Tibial nerve (tissue), 4 donors: ENCODE data around the gene ANOS1. TPM values are rescaled to one million over a fixed set of nuclear protein-coding genes. Genes with fewer than 3 reads are reported as not detected.
"Not testable (repeated sequence)": the region's sequence is repeated elsewhere in the genome, so short reads cannot be mapped to it uniquely, and the experiment has no call there.

Source experiments
- DNase-seq, 2 donors: peaks; one replicate each; pipeline ENCODE4 v3.0.0-alpha.2; 2019; ENCODE audit warnings: low spot score in 2 of 2
- H3K27ac ChIP-seq, 4 donors: fragments of 200-600 bp; sonication (generic) in 3 of 4; one replicate each; pipeline ENCODE4 v1.5.1; 2017 to 2019; ENCODE audit warnings: mild to moderate bottlenecking in 1 of 4
- H3K27me3 ChIP-seq, 2 donors: fragments of 200-600 bp; sonication (generic) in 1 of 2; one replicate each; pipeline versions ENCODE4 v1.5.1 to v1.6.0; 2017 to 2019
- H3K36me3 ChIP-seq, 3 donors: fragments of 200-600 bp; sonication (generic); one replicate each; pipeline ENCODE4 v1.5.1; 2018 to 2019
- H3K4me1 ChIP-seq, 4 donors: fragments of 200-600 bp; sonication (generic) in 3 of 4; one replicate each; pipeline ENCODE4 v1.5.1; 2017 to 2019
- H3K4me3 ChIP-seq, 4 donors: fragments of 200-600 bp; sonication (generic) in 3 of 4; one replicate each; pipeline ENCODE4 v1.5.1; 2017 to 2019; ENCODE audit warnings: mild to moderate bottlenecking in 1 of 4, moderate library complexity in 1 of 4
- H3K9me3 ChIP-seq, 4 donors: fragments of 200-600 bp; sonication (generic) in 3 of 4; one replicate each; pipeline ENCODE4 v1.5.1; 2017 to 2019
- EP300 ChIP-seq, 2 donors: sonication (generic); formaldehyde crosslinking; IDR thresholded peaks; one replicate each; pipeline ENCODE4 v1.6.1; 2017; ENCODE audit warnings: antibody characterized with exemption in 2 of 2, mild to moderate bottlenecking in 1 of 2
- POLR2A ChIP-seq, 2 donors: fragments of 450-650 bp; IDR thresholded peaks; one replicate each; pipeline ENCODE4 v1.6.1; 2017; ENCODE audit warnings: antibody characterized with exemption in 2 of 2, mild to moderate bottlenecking in 2 of 2, moderate library complexity in 2 of 2
- WGBS, 2 donors: methylation state at CpG; one replicate each; pipeline ENCODE4 v1.1.5; 2018; 5-methylcytosine and 5-hydroxymethylcytosine counted together
- total RNA-seq, 4 donors: library from RNA; depleted of rRNA; stranded (reverse); fragments of >200 nt; gene quantifications; one replicate each; pipeline ENCODE4 v1.1.0, GENCODE V29; 2016
- TF ChIP-seq, protein P1 (sequence below), 5 experiments: fragments of 200-600 bp in 3 of 5; fragments of 450-650 bp in 2 of 5; sonication (generic) in 3 of 5; IDR thresholded peaks; one replicate each; pipeline ENCODE4 v1.5.1; 2016 to 2019; ENCODE audit warnings: antibody characterized with exemption in 5 of 5, mild to moderate bottlenecking in 3 of 5, moderate library complexity in 2 of 5

Gene ANOS1
- total RNA-seq, 4 donors from 2014 or later: 7.5 to 14.4 (median 10.9) TPM

DNA sequence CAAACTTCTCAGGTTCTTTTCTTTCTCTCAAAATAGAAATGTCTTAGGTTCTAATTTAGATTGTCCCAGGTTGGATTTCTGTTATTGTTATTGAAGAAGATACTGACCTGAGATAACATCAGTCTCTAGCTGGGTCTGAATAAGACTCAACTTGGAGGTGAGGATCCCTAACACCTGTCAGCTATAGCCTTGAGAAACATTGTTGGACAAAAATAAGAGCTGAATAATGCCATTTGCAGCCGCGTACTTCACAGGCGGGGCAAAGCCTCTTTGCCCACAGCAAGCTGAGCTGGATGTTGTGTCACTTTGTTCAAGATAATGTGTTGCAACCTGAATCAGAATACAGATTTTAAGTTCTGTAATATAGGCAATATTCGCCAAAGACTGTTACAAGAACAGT lies 231.7 kb downstream of the ANOS1 start:
- H3K36me3 ChIP-seq: no peaks in the 10 kb centered on the region
- no peaks in the 10 kb centered on the region for H3K4me1 ChIP-seq
- no peak overlapping the region for H3K27ac ChIP-seq
- H3K4me3 ChIP-seq: no peak overlapping the region
- WGBS, 2 donors: 96 to 97% methylated on average over 4 of the region's 4 CpGs
- H3K9me3 ChIP-seq: no peaks in the 10 kb centered on the region
- H3K27me3 ChIP-seq: no peaks in the 10 kb centered on the region
- DNase-seq: no peak
- TF ChIP-seq EP300 (IDR thresholded peaks at IDR 0.05) (no peak), POLR2A (IDR thresholded peaks at IDR 0.05) (no peak)
- TF ChIP-seq, protein P1, sequence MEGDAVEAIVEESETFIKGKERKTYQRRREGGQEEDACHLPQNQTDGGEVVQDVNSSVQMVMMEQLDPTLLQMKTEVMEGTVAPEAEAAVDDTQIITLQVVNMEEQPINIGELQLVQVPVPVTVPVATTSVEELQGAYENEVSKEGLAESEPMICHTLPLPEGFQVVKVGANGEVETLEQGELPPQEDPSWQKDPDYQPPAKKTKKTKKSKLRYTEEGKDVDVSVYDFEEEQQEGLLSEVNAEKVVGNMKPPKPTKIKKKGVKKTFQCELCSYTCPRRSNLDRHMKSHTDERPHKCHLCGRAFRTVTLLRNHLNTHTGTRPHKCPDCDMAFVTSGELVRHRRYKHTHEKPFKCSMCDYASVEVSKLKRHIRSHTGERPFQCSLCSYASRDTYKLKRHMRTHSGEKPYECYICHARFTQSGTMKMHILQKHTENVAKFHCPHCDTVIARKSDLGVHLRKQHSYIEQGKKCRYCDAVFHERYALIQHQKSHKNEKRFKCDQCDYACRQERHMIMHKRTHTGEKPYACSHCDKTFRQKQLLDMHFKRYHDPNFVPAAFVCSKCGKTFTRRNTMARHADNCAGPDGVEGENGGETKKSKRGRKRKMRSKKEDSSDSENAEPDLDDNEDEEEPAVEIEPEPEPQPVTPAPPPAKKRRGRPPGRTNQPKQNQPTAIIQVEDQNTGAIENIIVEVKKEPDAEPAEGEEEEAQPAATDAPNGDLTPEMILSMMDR (IDR thresholded peaks at IDR 0.05): no peak

DNA sequence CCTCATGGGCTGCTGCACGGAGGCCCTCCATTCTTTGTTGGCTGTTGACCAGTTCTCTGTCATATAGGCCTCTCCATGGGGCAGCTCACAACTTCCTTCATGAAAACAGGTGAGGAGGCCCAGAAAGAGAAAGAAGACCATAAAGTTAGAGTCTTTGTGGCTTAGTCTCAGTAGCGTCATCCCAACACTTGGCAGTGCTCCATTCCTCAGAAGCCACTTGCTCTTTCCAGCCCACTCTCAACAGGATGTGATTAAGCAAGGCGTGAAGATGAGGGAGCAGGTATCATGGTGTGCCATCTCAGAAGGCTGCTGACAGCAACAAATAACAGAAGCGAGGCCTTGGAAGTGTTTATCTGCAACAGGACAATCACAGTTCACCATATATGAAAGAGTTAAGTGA lies 236.9 kb downstream of the ANOS1 start:
- H3K27ac ChIP-seq, H3K27me3 ChIP-seq, H3K4me1 ChIP-seq, H3K4me3 ChIP-seq, H3K9me3 ChIP-seq, DNase-seq, H3K36me3 ChIP-seq: not testable (repeated sequence)
- 82 to 95% methylated on average over 4 of the region's 4 CpGs for WGBS, 2 donors

DNA sequence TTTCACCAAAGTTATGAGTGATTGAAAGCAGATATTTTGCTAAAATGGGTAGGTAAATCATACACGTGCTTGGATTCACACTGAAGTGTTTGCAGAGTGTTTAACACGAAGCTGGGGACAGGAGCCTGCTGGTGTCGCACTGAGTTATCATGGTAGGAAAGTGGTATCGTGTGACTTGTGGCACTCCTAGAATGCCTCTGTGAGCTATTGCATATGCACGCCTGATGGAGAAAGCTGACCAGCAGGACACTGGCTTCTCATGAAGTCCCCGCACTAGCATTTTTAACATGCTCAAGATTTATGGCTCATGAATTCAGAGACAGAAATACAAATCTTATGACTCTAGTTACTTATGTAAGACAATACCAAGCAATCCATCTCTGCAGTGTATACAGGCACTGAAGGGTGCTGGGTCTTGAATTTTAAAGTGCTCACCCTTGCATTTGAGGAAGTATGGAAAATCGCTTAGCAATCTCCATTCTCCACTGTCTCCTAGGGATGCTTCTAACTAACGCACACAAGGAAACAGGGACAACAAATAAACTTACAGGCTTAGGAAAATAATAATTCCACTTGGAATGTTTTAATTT lies 247.5 kb downstream of the ANOS1 start:
- no peaks in the 10 kb centered on the region for H3K27me3 ChIP-seq
- no peak for TF ChIP-seq POLR2A (IDR thresholded peaks at IDR 0.05)
- TF ChIP-seq, protein P1 (IDR thresholded peaks at IDR 0.05): no peak
- no peak for TF ChIP-seq EP300 (IDR thresholded peaks at IDR 0.05)
- no peaks in the 10 kb centered on the region for H3K36me3 ChIP-seq
- DNase-seq: no peak
- H3K4me3 ChIP-seq: no peak overlapping the region
- H3K4me1 ChIP-seq: no peaks in the 10 kb centered on the region
- H3K9me3 ChIP-seq: no peaks in the 10 kb centered on the region
- 74 to 85% methylated on average over 8 of the region's 8 CpGs for WGBS, 2 donors
- no peak overlapping the region for H3K27ac ChIP-seq

Other genes starting within 250 kb of the ANOS1 start
- not detected for gene FAM9A, start 69.2 kb upstream of the ANOS1 start, total RNA-seq